ENCODE results near the gene CAB39L.

GRCh38 chr13:49409008-49409407, 34.9 kb downstream of the CAB39L start:
- TF ChIP-seq CTCF (IDR thresholded peaks at IDR 0.05) (no peak), EP300 (IDR thresholded peaks at IDR 0.05) (no peak), POLR2AphosphoS5 (IDR thresholded peaks at IDR 0.05) (no peak), POLR2A (IDR thresholded peaks at IDR 0.05; ENCODE audit: low read depth) (no peak)
